ENCODE measurements around the gene NCF2. TPM values are rescaled to one million over a fixed set of nuclear protein-coding genes. Genes with fewer than 3 reads are reported as not detected.

Gene NCF2
- total RNA-seq, 1 experiment from 2014 or later = 0.10 TPM

DNA sequence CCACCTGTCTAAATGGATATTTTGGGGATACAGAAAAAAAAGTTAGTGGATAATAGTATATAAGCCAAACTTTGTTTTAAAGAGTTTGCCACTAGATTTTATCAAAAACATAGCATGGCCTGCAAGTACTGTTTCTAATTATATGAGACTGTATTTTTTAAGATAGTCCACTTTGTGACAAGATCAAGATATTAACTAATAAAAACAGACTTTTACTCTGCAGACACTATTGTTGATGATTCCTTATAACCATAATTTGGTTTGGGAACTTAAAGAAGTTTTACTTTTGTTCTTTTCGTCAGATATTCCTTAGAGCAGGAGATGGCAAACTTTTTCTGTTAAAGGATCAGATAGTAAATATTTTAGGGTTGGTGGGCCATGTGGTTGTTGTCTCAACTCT lies 81.6 kb downstream of the NCF2 start:
- no peaks in the 10 kb centered on the region for H3K27me3 ChIP-seq (ENCODE audit: control insufficient read depth, insufficient read depth, low read length)
- BruUV-seq (replicated peaks) = no TSS peak
- ATAC-seq (no peak), DNase-seq (ENCODE audit: low read depth, low spot score) (no peak)
- H3K4me1 ChIP-seq (ENCODE audit: control insufficient read depth, insufficient read depth, low read length) = peaks cover 4% of the 10 kb centered on the region; the same call in 1 of the 2 replicates
- in situ Hi-C loops (cut with HindIII; ENCODE audit: low pct_unique_long_range_greater_than_20kb, low sequenced_read_pairs) (no loop called here), intact Hi-C loops (cut with micrococcal nuclease; ENCODE audit: unreplicated experiment) (no loop called here)
- ChIA-PET POLR2A (no interaction called here), CTCF (no interaction called here)
- no peaks in the 10 kb centered on the region for H3K9me3 ChIP-seq (ENCODE audit: control insufficient read depth, insufficient read depth, low read depth, low read length)
- H3K4me3 ChIP-seq (ENCODE audit: low read depth in 2 of 2, low read length in 2 of 2) = no peak overlapping the region
- TF ChIP-seq, protein P1, sequence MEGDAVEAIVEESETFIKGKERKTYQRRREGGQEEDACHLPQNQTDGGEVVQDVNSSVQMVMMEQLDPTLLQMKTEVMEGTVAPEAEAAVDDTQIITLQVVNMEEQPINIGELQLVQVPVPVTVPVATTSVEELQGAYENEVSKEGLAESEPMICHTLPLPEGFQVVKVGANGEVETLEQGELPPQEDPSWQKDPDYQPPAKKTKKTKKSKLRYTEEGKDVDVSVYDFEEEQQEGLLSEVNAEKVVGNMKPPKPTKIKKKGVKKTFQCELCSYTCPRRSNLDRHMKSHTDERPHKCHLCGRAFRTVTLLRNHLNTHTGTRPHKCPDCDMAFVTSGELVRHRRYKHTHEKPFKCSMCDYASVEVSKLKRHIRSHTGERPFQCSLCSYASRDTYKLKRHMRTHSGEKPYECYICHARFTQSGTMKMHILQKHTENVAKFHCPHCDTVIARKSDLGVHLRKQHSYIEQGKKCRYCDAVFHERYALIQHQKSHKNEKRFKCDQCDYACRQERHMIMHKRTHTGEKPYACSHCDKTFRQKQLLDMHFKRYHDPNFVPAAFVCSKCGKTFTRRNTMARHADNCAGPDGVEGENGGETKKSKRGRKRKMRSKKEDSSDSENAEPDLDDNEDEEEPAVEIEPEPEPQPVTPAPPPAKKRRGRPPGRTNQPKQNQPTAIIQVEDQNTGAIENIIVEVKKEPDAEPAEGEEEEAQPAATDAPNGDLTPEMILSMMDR (IDR thresholded peaks at IDR 0.05) = no peak
- TF ChIP-seq POLR2AphosphoS5 (IDR thresholded peaks at IDR 0.05; ENCODE audit: low read depth, low read length) (no peak), SIN3A (IDR thresholded peaks at IDR 0.05; ENCODE audit: borderline replicate concordance, insufficient read depth, low read depth, low read length) (no peak), TCF7L2 (IDR thresholded peaks at IDR 0.05; ENCODE audit: low read depth, low read length) (no peak)
- TF ChIP-seq, protein P2, sequence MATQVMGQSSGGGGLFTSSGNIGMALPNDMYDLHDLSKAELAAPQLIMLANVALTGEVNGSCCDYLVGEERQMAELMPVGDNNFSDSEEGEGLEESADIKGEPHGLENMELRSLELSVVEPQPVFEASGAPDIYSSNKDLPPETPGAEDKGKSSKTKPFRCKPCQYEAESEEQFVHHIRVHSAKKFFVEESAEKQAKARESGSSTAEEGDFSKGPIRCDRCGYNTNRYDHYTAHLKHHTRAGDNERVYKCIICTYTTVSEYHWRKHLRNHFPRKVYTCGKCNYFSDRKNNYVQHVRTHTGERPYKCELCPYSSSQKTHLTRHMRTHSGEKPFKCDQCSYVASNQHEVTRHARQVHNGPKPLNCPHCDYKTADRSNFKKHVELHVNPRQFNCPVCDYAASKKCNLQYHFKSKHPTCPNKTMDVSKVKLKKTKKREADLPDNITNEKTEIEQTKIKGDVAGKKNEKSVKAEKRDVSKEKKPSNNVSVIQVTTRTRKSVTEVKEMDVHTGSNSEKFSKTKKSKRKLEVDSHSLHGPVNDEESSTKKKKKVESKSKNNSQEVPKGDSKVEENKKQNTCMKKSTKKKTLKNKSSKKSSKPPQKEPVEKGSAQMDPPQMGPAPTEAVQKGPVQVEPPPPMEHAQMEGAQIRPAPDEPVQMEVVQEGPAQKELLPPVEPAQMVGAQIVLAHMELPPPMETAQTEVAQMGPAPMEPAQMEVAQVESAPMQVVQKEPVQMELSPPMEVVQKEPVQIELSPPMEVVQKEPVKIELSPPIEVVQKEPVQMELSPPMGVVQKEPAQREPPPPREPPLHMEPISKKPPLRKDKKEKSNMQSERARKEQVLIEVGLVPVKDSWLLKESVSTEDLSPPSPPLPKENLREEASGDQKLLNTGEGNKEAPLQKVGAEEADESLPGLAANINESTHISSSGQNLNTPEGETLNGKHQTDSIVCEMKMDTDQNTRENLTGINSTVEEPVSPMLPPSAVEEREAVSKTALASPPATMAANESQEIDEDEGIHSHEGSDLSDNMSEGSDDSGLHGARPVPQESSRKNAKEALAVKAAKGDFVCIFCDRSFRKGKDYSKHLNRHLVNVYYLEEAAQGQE (IDR thresholded peaks at IDR 0.05; ENCODE audit: insufficient read depth in 1 of 2, low read depth in 2 of 2, low read length in 1 of 2) = no peak
- H3K27ac ChIP-seq (ENCODE audit: low read length) = no peak overlapping the region
- no peaks in the 10 kb centered on the region for H3K36me3 ChIP-seq (ENCODE audit: control insufficient read depth, insufficient read depth, low read length)

- no peaks in the 10 kb centered on the region for H3K36me3 ChIP-seq (ENCODE audit: control insufficient read depth, insufficient read depth, low read length)
- H3K4me3 ChIP-seq (ENCODE audit: low read depth in 2 of 2, low read length in 2 of 2) = no peak overlapping the region
- ChIA-PET CTCF (interaction anchor here (0.7 kb wide), 1 partner anchor 266 kb away, joined by 11 read pairs; no protein-coding TSS in a partner anchor), POLR2A (no interaction called here)
- intact Hi-C loops (cut with micrococcal nuclease; ENCODE audit: unreplicated experiment) (no loop called here), in situ Hi-C loops (cut with HindIII; ENCODE audit: low pct_unique_long_range_greater_than_20kb, low sequenced_read_pairs) (no loop called here)
- H3K27me3 ChIP-seq (ENCODE audit: control insufficient read depth, insufficient read depth, low read length) = no peaks in the 10 kb centered on the region
- H3K4me1 ChIP-seq (ENCODE audit: control insufficient read depth, insufficient read depth, low read length) = peaks cover 4% of the 10 kb centered on the region; the same call in 1 of the 2 replicates
- BruUV-seq (replicated peaks) = no TSS peak
- H3K9me3 ChIP-seq (ENCODE audit: control insufficient read depth, insufficient read depth, low read depth, low read length) = no peaks in the 10 kb centered on the region
- TF ChIP-seq, protein P2 (IDR thresholded peaks at IDR 0.05; ENCODE audit: insufficient read depth in 1 of 2, low read depth in 2 of 2, low read length in 1 of 2) = no peak
- TF ChIP-seq TCF7L2 (IDR thresholded peaks at IDR 0.05; ENCODE audit: low read depth, low read length) = no peak
- TF ChIP-seq SIN3A (IDR thresholded peaks at IDR 0.05; ENCODE audit: borderline replicate concordance, insufficient read depth, low read depth, low read length) = no peak
- TF ChIP-seq POLR2AphosphoS5 (IDR thresholded peaks at IDR 0.05; ENCODE audit: low read depth, low read length) = no peak
- TF ChIP-seq, protein P1 (IDR thresholded peaks at IDR 0.05) = no peak
- DNase-seq (ENCODE audit: low read depth, low spot score) (no peak), ATAC-seq (no peak)
- no peak overlapping the region for H3K27ac ChIP-seq (ENCODE audit: low read length)
These were observed 83.7 kb downstream of the NCF2 start for GRCh38 chr1:183506561-183506960.

Measured in Panc1 (cell line).